Astrocyte (in vitro differentiated cells and primary cell): ENCODE data around the gene CD300E. TPM values are rescaled to one million over a fixed set of nuclear protein-coding genes. Genes with fewer than 3 reads are reported as not detected.

Source experiments
- DNase-seq: peaks from one replicate; pipeline ENCODE4 v3.0.0-alpha.2; 2010; ENCODE audit warnings: low read depth
- FAIRE-seq: peaks from 2 replicates; lab custom pipeline; 2011; peaks lifted over from hg19 to GRCh38; lab: Jason Lieb, UNC
- H2AFZ ChIP-seq: 2 replicates; pipeline ENCODE4 v1.6.0; 2012; ENCODE audit warnings: low read depth, low read length, inconsistent platforms
- H3K27ac ChIP-seq: 2 replicates; pipeline ENCODE4 v1.5.1; 2011; ENCODE audit warnings: low read depth, low read length, inconsistent platforms
- H3K27me3 ChIP-seq: 2 replicates; pipeline ENCODE4 v1.6.0; 2011; ENCODE audit warnings: low read length, inconsistent platforms; ENCODE audit not compliant: insufficient read depth
- H3K36me3 ChIP-seq: 2 replicates; pipeline ENCODE4 v1.5.1; 2011; ENCODE audit warnings: low read length, inconsistent platforms; ENCODE audit not compliant: insufficient read depth
- H3K4me1 ChIP-seq: 2 replicates; pipeline ENCODE4 v1.5.1; 2011; ENCODE audit warnings: low read length, inconsistent platforms; ENCODE audit not compliant: insufficient read depth
- H3K4me2 ChIP-seq: 2 replicates; pipeline ENCODE4 v1.6.0; 2012; ENCODE audit warnings: low read length, inconsistent platforms
- H3K4me3 ChIP-seq: 2 replicates; pipeline ENCODE4 v1.5.1; 2011; ENCODE audit warnings: low read depth, mild to moderate bottlenecking, low read length, inconsistent platforms; ENCODE audit not compliant: insufficient read depth
- H3K79me2 ChIP-seq: 2 replicates; pipeline ENCODE4 v1.6.0; 2012; ENCODE audit warnings: mild to moderate bottlenecking, low read length, inconsistent platforms; ENCODE audit not compliant: insufficient read depth
- H3K9ac ChIP-seq: 2 replicates; pipeline ENCODE4 v1.6.0; 2012; ENCODE audit warnings: mild to moderate bottlenecking, low read length, inconsistent platforms
- H3K9me3 ChIP-seq: 2 replicates; pipeline ENCODE4 v1.5.1; 2012; ENCODE audit warnings: low read depth, mild to moderate bottlenecking, low read length, inconsistent platforms; ENCODE audit not compliant: insufficient read depth
- H4K20me1 ChIP-seq: 2 replicates; pipeline ENCODE4 v1.6.0; 2012; ENCODE audit warnings: low read length, inconsistent platforms; ENCODE audit not compliant: insufficient read depth
- H3K27ac Mint-ChIP-seq: one replicate; pipeline ENCODE4 v1.8.0; 2021; ENCODE audit warnings: mild to moderate bottlenecking, mixed read lengths; ENCODE audit not compliant: unreplicated experiment
- H3K27me3 Mint-ChIP-seq: one replicate; pipeline ENCODE4 v1.8.0; 2021; ENCODE audit warnings: low read depth, mixed read lengths; ENCODE audit not compliant: unreplicated experiment
- H3K36me3 Mint-ChIP-seq: one replicate; pipeline ENCODE4 v1.8.0; 2021; ENCODE audit warnings: low read depth, mixed read lengths; ENCODE audit not compliant: unreplicated experiment
- H3K4me1 Mint-ChIP-seq: one replicate; pipeline ENCODE4 v1.8.0; 2021; ENCODE audit warnings: low read depth, mixed read lengths; ENCODE audit not compliant: unreplicated experiment
- H3K4me3 Mint-ChIP-seq: one replicate; pipeline ENCODE4 v1.8.0; 2021; ENCODE audit warnings: mild to moderate bottlenecking, moderate library complexity, mixed read lengths; ENCODE audit not compliant: unreplicated experiment
- H3K9me3 Mint-ChIP-seq: one replicate; pipeline ENCODE4 v1.8.0; 2021; ENCODE audit warnings: mild to moderate bottlenecking, mixed read lengths; ENCODE audit not compliant: unreplicated experiment
- EZH2 ChIP-seq: IDR thresholded peaks from 2 replicates; pipeline ENCODE4 v1.6.1; 2012; ENCODE audit warnings: mild to moderate bottlenecking, low read length, inconsistent platforms; ENCODE audit not compliant: insufficient read depth
- total RNA-seq: library from RNA; stranded (reverse); gene quantifications from 2 replicates; pipeline ENCODE4 v1.2.1, GENCODE V29; 2021
- TF ChIP-seq, protein P1 (sequence below): IDR thresholded peaks from 2 replicates; pipeline ENCODE4 v1.5.1; 2011; ENCODE audit warnings: low read depth, mild to moderate bottlenecking, inconsistent platforms, low read length, moderate library complexity; ENCODE audit not compliant: insufficient read depth

CD300E gene
- total RNA-seq, 1 donor from 2014 or later = not detected

DNA sequence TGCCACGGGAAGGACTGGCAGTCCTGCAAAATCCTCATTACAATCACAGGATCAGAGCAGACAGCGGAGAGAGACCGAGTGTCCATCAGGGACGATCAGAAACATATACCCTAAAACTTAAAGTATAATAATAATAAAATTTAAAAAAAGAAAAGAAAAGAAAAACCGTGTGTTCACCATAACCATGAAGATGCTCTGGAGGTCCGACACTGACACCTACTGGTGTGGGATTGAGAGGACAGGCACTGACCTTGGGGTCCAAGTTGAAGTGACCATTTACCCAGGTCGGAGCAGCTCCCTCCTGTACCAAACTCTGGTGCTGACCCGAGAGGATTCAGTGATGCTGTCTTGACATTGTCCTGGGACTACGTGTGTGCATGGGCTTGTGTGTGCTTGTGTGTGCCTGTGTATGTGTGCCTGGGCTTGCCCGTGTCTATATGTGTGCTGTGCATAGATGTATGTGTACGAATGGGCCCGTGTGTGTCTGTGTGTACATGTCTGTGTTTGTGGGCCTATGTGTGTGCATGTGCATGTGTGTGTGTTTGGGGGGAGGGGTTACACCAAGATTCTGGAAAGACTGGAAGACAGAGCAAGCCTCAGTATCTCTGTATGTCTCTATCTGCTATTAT, 21.5 kb downstream of the CD300E start:
- H3K27ac ChIP-seq = no peak overlapping the region
- H3K4me2 ChIP-seq = no peak overlapping the region
- Mint-ChIP-seq H3K9me3 (peaks cover 6% of the 10 kb centered on the region), H3K27me3 (peaks cover 65% of the 10 kb centered on the region), H3K27ac (no peak overlapping the region), H3K4me3 (no peak overlapping the region), H3K36me3 (no peaks in the 10 kb centered on the region), H3K4me1 (peaks cover 17% of the 10 kb centered on the region)
- TF ChIP-seq, protein P1, sequence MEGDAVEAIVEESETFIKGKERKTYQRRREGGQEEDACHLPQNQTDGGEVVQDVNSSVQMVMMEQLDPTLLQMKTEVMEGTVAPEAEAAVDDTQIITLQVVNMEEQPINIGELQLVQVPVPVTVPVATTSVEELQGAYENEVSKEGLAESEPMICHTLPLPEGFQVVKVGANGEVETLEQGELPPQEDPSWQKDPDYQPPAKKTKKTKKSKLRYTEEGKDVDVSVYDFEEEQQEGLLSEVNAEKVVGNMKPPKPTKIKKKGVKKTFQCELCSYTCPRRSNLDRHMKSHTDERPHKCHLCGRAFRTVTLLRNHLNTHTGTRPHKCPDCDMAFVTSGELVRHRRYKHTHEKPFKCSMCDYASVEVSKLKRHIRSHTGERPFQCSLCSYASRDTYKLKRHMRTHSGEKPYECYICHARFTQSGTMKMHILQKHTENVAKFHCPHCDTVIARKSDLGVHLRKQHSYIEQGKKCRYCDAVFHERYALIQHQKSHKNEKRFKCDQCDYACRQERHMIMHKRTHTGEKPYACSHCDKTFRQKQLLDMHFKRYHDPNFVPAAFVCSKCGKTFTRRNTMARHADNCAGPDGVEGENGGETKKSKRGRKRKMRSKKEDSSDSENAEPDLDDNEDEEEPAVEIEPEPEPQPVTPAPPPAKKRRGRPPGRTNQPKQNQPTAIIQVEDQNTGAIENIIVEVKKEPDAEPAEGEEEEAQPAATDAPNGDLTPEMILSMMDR = peak; percentile 57
- no peak for TF ChIP-seq EZH2
- H4K20me1 ChIP-seq = no peaks in the 10 kb centered on the region
- peaks cover 13% of the 10 kb centered on the region for H3K27me3 ChIP-seq
- H3K4me3 ChIP-seq = no peak overlapping the region
- H3K9me3 ChIP-seq = no peaks in the 10 kb centered on the region
- H2AFZ ChIP-seq = no peak overlapping the region
- no peak for DNase-seq
- H3K79me2 ChIP-seq = no peaks in the 10 kb centered on the region
- FAIRE-seq = no peak
- H3K4me1 ChIP-seq = no peaks in the 10 kb centered on the region
- H3K9ac ChIP-seq = no peak overlapping the region
- H3K36me3 ChIP-seq = no peaks in the 10 kb centered on the region

DNA sequence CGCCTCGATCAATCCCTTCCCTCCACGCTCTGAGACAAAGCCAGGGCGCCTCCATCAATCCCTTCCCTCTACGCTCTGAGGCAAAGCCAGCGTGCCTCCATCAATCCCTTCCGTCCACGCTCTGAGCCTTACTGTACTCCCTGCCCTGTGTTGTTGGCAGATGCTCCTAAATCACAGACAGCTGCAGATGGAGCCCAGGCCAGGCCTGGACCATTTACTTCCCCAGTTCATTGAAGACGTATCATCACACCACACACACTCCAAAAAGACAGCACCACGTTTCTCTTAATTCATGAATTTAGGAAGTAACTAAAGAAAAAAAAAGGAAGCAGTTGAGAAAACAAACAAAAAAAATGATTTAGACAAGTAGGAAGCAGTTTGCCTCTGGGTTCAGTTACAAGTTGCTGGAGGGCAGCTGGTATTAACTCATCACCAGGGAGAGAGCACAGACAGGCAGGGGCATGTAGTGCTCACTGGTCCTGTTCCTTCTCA, 24.0 kb downstream of the CD300E start:
- H3K36me3 ChIP-seq = no peaks in the 10 kb centered on the region
- no peak for FAIRE-seq
- H3K36me3 Mint-ChIP-seq = no peaks in the 10 kb centered on the region
- TF ChIP-seq, protein P1 = no peak
- TF ChIP-seq EZH2 = no peak
- peaks cover 13% of the 10 kb centered on the region for H3K27me3 ChIP-seq
- H3K4me2 ChIP-seq = no peak overlapping the region
- H3K27me3 Mint-ChIP-seq = peaks cover 74% of the 10 kb centered on the region
- no peaks in the 10 kb centered on the region for H3K4me1 ChIP-seq
- no peak overlapping the region for H3K9ac ChIP-seq
- no peaks in the 10 kb centered on the region for H4K20me1 ChIP-seq
- no peaks in the 10 kb centered on the region for H3K9me3 ChIP-seq
- no peak for DNase-seq
- no peak overlapping the region for H2AFZ ChIP-seq
- no peak overlapping the region for H3K27ac ChIP-seq
- no peaks in the 10 kb centered on the region for H3K79me2 ChIP-seq
- no peaks in the 10 kb centered on the region for H3K9me3 Mint-ChIP-seq
- peak overlapping the region; percentile 54 for H3K27ac Mint-ChIP-seq
- peaks cover 7% of the 10 kb centered on the region for H3K4me1 Mint-ChIP-seq
- H3K4me3 ChIP-seq = no peak overlapping the region
- no peak overlapping the region for H3K4me3 Mint-ChIP-seq

DNA sequence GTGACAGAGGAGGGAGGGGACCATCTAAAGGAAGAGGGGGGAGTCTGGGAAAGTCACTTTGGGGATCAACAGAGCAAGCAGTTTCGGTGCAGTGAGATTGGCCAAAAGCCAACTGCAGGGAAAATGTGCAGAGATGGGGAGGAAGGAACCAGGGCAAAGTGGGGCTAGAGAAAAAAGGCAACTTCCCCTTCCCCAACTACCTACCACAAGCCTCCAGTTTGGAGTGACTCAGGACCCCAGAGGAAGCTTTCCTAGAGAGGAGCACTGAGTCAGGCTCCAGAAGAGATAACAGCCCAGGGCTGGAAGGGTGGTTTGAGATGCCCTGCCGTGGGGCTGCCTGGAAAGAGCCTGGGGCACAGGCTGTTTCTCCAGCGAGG, 24.5 kb downstream of the CD300E start:
- no peaks in the 10 kb centered on the region for H3K79me2 ChIP-seq
- DNase-seq = no peak
- no peak for FAIRE-seq
- H3K36me3 ChIP-seq = no peaks in the 10 kb centered on the region
- no peak overlapping the region for H3K4me2 ChIP-seq
- H3K4me1 Mint-ChIP-seq = peaks cover 7% of the 10 kb centered on the region
- no peaks in the 10 kb centered on the region for H3K9me3 ChIP-seq
- no peak overlapping the region for H3K4me3 Mint-ChIP-seq
- H3K27ac ChIP-seq = no peak overlapping the region
- no peaks in the 10 kb centered on the region for H3K9me3 Mint-ChIP-seq
- H3K27me3 Mint-ChIP-seq = peaks cover 73% of the 10 kb centered on the region
- TF ChIP-seq EZH2 = no peak
- TF ChIP-seq, protein P1 = no peak
- peaks cover 13% of the 10 kb centered on the region for H3K27me3 ChIP-seq
- no peak overlapping the region for H3K9ac ChIP-seq
- no peak overlapping the region for H3K27ac Mint-ChIP-seq
- no peak overlapping the region for H3K4me3 ChIP-seq
- no peaks in the 10 kb centered on the region for H4K20me1 ChIP-seq
- H3K36me3 Mint-ChIP-seq = no peaks in the 10 kb centered on the region
- no peak overlapping the region for H2AFZ ChIP-seq
- no peaks in the 10 kb centered on the region for H3K4me1 ChIP-seq
